GM19324 (cell line): Measurements from ENCODE around the gene PLA2G4A.
A peak's percentile ranks its signal among the peaks of the same experiment; 100 is the strongest.

Experiments
- ATAC-seq: cut with Tn5 transposase; IDR thresholded peaks from one replicate; pipeline ENCODE4 v1.9.1; 2021; ENCODE audit warnings: mild to moderate bottlenecking, moderate library complexity; ENCODE audit not compliant: unreplicated experiment, low FRiP score

The PLA2G4A gene

DNA sequence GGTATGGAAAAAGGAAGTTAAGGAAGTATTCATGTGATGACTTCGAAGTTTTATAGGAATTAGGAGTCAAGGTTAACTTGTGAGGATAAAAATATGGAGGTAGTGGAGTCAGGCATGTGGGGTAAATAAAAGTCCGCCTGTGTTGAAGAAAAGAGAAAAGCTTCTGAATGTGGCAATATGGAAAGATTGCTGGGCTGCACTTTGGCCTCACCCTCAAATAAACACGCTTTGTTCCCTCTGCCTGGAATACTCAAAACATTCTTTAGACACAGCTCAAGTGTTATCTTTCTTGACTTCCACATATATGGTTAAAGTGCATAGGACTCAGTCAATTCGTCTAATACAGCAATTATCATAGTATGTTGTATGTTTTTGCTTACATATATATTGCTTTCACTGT lies 137.7 kb downstream of the PLA2G4A start:
- ATAC-seq: no peak

GRCh38 chr1:186967656-186968394 lies 139.1 kb downstream of the PLA2G4A start:
- ATAC-seq: no peak

DNA sequence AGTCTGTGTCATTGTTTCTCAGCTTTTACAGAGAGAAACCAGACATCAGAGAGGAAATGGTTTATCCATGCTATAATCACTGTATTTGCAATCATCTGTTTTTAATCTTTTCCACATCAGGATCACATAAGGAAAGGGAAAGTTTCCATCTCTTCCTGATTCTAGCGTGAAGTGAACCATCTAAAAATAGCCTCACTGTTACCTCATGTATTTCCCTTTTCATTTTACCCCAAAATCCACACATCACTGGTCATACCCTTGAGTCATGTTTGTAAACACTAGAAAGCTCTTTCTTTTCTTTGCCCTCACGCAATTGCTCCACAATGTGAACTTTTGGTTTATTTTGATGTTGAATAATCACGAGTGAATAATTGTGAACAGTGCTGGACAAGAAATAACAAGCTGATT lies 146.0 kb downstream of the PLA2G4A start:
- ATAC-seq: no peak

DNA sequence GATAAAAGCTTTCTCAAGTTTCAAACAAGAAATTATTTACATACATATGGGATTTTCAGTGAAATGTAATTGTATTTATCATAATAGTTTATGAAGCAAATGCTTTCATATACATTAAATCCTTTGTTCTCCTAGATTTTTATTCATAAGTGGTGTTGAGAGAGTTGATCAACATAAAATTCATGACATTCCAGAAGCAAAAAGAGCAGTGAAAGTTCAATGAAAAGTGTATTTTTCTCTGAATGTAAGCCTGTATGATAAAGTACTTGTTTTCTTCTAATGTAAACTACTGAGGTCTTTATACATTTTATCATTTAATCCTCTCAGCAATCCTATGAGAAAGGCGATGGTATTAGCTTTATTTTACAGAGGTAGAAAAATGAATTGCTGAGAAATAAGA lies 146.5 kb downstream of the PLA2G4A start:
- ATAC-seq: no peak

DNA sequence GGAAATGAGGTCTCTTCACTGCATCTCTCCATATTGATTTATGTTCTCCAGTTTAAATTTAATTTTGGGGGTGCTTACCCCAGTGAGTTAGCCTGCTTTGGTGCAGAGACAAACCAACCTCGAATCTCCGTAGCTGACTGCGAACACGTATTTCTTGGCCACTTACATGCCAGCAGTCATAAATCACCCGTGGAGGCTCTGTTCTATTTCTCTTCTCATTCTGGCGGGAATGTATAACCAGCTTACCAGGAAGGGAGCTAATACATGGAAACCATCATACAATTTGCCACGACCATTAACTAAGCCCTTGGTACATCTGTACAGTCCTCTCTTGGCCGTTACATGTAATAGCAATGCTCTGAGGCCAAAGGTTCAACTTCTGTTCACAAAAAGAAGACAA lies 148.0 kb downstream of the PLA2G4A start:
- ATAC-seq: no peak

- ATAC-seq: no peak
These were observed 148.7 kb downstream of the PLA2G4A start for GRCh38 chr1:186977266-186977957.

- ATAC-seq: no peak
These were observed 150.1 kb downstream of the PLA2G4A start for GRCh38 chr1:186978596-186979556.

- no peak for ATAC-seq
These were observed 151.7 kb downstream of the PLA2G4A start for GRCh38 chr1:186980400-186980799.

DNA sequence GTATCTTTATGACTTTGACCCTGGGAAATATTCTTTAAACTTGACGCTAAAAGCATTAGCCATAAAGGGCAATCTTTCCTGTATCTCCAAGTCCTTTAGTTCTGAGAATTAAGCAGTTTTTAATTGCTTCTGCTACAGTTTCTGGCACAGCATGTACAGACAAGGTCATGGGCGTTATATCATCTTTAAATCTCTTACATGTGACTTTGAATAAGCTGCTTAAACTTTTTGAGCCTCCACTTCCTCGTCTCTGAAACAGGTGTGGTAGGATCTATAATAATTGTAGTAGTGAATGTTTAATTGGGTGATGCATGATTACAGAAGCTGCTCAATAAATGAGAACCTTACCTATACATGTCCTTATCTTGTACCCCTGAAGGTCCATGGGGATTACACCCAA lies 153.4 kb downstream of the PLA2G4A start:
- no peak for ATAC-seq

GRCh38 chr1:186983327-186983726 lies 154.6 kb downstream of the PLA2G4A start:
- no peak for ATAC-seq

DNA sequence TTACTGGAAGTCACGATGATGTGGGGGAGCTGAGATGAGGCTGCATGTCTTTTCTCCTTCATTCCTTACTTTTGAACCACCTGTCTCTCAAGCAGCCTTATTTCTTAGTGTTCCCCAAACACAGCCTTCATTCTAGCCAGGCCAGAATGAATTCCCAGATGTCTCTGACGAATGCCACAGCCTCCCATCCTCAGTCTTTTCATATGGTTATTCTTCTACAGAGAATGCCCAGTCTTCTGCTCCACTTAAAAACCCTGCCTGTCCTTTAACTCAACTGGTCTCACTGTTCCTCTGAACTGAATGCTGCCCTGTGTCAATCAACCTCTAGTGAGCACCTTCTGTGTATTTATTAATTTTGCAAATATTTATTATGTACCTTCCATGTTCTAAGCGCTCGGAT lies 156.2 kb downstream of the PLA2G4A start:
- ATAC-seq: no peak

DNA sequence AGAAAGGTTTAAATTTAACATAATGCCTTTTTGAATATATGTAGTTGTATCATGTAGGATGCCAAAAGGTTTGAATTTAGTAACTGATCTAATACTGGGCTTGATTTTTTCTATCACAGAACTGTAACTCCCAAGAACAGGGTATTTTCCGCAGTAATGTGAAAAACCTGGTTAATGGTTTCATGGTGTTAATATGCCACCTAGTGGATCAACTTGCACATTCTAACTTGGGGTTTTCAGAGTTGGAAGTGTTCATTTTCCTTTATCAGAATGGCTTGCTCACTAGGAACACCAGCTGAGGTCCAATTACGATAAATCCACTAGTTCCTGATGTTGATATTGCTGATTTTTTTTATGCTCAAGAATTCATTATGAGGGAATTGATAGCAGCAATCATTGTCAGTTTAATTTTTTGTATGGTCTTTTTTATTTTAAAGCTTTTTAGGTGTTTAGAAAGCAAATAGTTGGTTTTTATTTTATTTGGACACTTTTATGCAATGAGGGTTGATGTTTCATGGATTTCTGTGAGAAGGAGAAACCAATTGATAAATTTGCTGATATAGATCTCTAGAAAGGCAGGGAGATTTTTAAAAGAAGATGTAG lies 157.2 kb downstream of the PLA2G4A start:
- no peak for ATAC-seq

GRCh38 chr1:186987065-186987464 lies 158.3 kb downstream of the PLA2G4A start:
- ATAC-seq: no peak

GRCh38 chr1:186987769-186988168 lies 159.0 kb downstream of the PLA2G4A start:
- no peak for ATAC-seq

DNA sequence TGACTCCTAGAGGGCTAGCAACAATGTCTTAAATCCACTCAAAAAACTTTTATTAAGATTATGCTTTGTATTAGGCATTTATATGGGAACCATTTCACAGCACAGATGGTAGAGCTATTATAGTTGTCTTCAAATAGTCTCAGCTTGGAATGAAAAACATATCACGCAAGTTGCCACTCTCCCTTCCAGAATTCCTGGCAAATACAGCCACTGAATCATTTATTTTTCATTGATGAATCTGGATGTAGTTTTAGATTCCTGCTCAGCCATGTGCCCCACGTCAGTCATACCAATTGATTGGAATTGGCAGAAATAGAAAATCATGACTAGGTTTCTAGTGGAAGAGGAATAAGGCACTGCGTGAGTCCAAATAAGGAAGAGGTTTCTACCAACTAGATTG lies 165.2 kb downstream of the PLA2G4A start:
- no peak for ATAC-seq

DNA sequence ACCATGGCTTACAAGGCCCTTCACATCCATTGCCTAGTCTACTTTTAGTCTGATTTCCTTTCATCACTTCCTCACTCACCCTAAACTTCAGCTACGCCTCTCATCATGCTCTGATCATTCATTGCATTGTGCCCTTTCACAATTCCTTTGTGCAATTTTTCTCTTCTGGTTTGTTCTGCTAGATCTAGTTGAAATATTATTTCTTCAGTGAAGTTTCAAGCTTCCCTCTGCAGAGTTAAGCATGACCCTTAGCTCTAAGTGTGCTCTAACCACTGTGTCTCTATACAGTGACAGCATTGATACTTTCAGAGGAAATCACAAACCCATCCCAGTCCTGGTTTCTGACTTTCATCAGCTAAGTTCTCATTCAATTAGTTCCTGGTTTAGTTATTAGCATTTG lies 166.1 kb downstream of the PLA2G4A start:
- ATAC-seq: peak; percentile 64

DNA sequence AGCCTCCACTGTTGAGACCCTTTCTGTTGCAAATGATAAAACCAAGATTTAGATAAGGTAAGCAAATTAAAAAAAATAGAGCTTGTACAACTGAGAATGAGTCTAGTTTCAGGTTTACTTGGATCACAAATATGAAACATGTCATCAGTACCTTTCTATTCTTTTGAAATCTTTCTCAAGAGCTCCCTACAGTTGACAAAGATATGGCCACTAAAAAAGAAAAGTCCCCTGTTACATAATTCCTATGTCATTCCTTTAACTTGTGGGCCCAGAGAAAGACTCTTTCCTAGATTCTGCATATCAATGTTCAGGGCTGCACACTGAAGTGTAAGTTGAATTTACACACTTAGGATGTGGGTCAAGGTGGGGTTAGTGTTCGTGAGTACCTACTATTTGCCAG lies 168.1 kb downstream of the PLA2G4A start:
- no peak for ATAC-seq

DNA sequence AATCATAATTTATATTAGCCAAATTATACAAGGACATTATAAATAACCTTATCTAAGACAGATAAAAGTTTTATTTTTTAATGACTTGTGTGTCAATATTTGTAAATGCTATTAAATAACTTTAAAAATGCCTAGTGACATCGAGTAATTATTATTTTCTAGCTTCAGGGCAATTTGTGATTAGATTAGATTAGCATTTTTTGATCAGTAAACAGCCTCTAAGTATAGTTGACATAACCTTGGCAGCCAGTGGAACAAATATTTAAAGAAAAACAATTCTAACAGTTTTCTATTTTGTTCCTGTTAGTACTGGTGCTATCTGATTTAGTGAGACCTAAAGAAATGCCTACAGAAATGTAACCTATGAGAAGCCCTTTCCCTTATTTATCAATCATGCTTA lies 169.1 kb downstream of the PLA2G4A start:
- ATAC-seq: no peak

DNA sequence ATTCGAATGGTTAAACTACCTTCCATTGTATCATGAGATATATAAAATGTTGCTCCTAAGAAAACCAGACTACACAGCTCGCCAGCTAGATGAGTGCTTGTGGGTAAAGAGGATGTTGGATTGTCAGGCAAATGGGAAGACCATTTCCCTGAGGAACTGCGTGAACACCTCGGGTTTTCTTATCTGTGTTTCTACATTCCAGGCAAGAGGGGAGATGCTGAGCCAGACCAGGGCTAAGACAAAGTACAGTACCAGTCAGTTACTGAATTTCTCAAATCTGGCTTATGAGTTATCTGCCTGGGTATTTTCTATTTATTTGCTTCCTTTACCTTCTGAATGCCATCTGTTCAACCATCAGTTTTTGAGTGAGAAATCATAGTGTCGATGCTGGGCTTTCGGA lies 170.8 kb downstream of the PLA2G4A start:
- ATAC-seq: no peak

GRCh38 chr1:187001198-187001889 lies 172.6 kb downstream of the PLA2G4A start:
- ATAC-seq: no peak
